H1 (cell line): ENCODE results near the gene MAP3K13. TPM values are rescaled to one million over a fixed set of nuclear protein-coding genes. Genes with fewer than 3 reads are reported as not detected.

ENCODE experiments used
- MAFK ChIP-seq: IDR thresholded peaks from 2 replicates; pipeline ENCODE4 v1.6.1; 2012; ENCODE audit warnings: low read depth, mild to moderate bottlenecking, improper control_type of control experiment, low read length
- RBBP5 ChIP-seq: IDR thresholded peaks from 2 replicates; pipeline ENCODE4 v1.7.1; 2012; ENCODE audit warnings: low read depth, mild to moderate bottlenecking, inconsistent platforms, low read length, moderate library complexity, borderline replicate concordance
- polyA plus RNA-seq, 7 experiments: library from polyadenylated mRNA; depleted of rRNA in 3 of 7; stranded (reverse) in 5 of 7; unstranded in 2 of 7; fragments of >200 nt in 5 of 7; fragments of 200-250 nt in 2 of 7; gene quantifications; 1 replicate in 5 of 7; 2 replicates in 1 of 7; 4 replicates in 1 of 7; pipeline versions ENCODE4 v1.2.1 to v1.2.3, GENCODE V29; 2011 to 2013; ENCODE audit warnings: missing spikeins in 2 of 7, mixed read lengths in 2 of 7
- total RNA-seq: library from RNA; stranded (reverse); fragmentation: NEBNext Ultra II Directional; extraction: Animal tissue kit (Norgen Biotek cat#: 25700); gene quantifications from 2 replicates; pipeline ENCODE4 v1.2.1, GENCODE V29; 2021

The MAP3K13 gene
- total and polyA plus RNA-seq, 2 of the 8 experiments (the other 6 are each of a cell fraction or from before 2014, with no cell fraction given) = 6.8 to 17.9 TPM

DNA sequence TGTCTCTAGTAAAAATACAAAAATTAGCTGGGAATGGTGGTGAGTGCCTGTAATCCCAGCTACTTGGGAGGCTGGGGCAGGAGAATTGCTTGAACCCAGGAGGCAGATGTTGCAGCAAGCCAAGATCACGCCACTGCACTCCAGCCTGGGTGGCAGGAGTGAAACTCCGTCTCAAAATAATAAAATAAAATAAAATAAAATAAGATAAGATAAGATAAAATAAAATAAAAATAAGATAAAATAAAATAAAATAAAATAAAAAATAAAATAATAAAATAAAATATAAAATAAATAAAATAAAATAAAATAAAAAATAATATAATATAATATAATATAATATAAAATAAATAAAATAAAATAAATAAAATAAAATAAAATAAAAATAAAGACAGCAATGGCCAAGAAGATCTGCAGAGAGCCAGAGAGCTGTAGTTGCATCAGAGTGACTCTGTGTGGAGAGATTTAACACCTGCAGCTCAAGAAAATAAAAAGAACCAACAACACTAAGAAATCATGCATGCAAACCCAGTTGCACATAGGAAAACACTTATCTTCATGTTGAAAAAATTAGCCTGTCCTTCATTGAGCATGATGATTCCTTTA is 163.5 kb downstream of the MAP3K13 start (continued):
- TF ChIP-seq MAFK (no peak), RBBP5 (no peak)
